ENCODE results near the gene MED22.

DNA sequence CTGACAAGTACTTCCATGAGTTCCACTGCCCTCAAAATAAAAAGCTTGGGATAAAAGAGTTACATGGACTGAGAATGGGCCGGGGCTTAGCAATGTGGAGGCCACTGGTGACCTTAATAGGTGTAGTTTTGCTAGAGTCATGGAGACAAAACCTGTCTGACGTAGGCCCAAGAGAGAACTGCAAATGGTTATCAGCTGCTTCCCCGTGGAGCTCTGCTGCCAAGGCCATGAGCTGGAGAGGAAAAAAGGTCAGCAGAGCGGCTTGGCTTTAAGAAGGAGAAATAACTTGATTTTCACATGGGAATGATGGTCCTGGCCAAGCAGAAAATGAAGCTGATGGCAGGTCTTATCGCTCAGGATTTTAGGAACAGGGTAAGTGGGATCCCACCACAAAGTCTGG, 8.3 kb downstream of the MED22 start:
- TF ChIP-seq, protein P1, sequence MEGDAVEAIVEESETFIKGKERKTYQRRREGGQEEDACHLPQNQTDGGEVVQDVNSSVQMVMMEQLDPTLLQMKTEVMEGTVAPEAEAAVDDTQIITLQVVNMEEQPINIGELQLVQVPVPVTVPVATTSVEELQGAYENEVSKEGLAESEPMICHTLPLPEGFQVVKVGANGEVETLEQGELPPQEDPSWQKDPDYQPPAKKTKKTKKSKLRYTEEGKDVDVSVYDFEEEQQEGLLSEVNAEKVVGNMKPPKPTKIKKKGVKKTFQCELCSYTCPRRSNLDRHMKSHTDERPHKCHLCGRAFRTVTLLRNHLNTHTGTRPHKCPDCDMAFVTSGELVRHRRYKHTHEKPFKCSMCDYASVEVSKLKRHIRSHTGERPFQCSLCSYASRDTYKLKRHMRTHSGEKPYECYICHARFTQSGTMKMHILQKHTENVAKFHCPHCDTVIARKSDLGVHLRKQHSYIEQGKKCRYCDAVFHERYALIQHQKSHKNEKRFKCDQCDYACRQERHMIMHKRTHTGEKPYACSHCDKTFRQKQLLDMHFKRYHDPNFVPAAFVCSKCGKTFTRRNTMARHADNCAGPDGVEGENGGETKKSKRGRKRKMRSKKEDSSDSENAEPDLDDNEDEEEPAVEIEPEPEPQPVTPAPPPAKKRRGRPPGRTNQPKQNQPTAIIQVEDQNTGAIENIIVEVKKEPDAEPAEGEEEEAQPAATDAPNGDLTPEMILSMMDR (IDR thresholded peaks at IDR 0.05) = no peak
- TF ChIP-seq POLR2A (IDR thresholded peaks at IDR 0.05) = no peak

Measured in lower leg skin (tissue), 3 donors.